K562 (cell line): Measurements from ENCODE around the gene KAZALD1. TPM values are rescaled to one million over a fixed set of nuclear protein-coding genes. Genes with fewer than 3 reads are reported as not detected.

Experiments
- ATAC-seq: fragments of 200-7000 bp; cut with Tn5 transposase; 3 replicates; pipeline ENCODE4 v1.9.1; 2020; ENCODE audit warnings: moderate library complexity
- BruUV-seq: library from RNA; stranded (reverse); fragments of 400-500 nt; replicated peaks from 2 replicates; lab custom pipeline; 2021; lab: Mats Ljungman, UMichigan
- CTCF ChIA-PET: fragments of 300-600 bp; formaldehyde crosslinking; extraction: SDS; loops from one replicate; lab custom pipeline; 2021; ENCODE audit warnings: low intra/inter-chr PET ratio; lab: Yijun Ruan, JAX
- POLR2A ChIA-PET: fragments of 300-600, 350-650 bp; sonication (Branson Sonifier 250); formaldehyde crosslinking; extraction: SDS; loops from one replicate; lab custom pipeline; 2021; ENCODE audit warnings: antibody characterized with exemption, inconsistent platforms; lab: Yijun Ruan, JAX
- DNase-seq, 4 experiments: peaks; one replicate each; pipeline versions ENCODE4 v3.0.0 to v3.0.0-alpha.2; 2011 to 2018; ENCODE audit warnings: low spot score in 3 of 4, mixed read lengths in 3 of 4; ENCODE audit errors: extremely low read depth in 1 of 4
- FAIRE-seq: peaks from 2 replicates; lab custom pipeline; 2011; peaks lifted over from hg19 to GRCh38; lab: Jason Lieb, UNC
- H2AFZ ChIP-seq: 2 replicates; pipeline ENCODE4 v1.6.0; 2011; ENCODE audit warnings: low read depth, low read length, control low read depth, inconsistent platforms
- H3K27ac ChIP-seq: fragments of 200-600 bp; 3 replicates; pipeline ENCODE4 v1.8.0; 2011; ENCODE audit warnings: low read depth, mild to moderate bottlenecking, control low read depth, inconsistent platforms, low read length, moderate library complexity, mixed read lengths; ENCODE audit errors: extremely low read depth
- H3K27me3 ChIP-seq, 2 experiments: fragments of 300-600 bp in 1 of 2; 2 replicates in 1 of 2; 3 replicates in 1 of 2; pipeline versions ENCODE4 v1.6.0 to v1.8.0; 2011; ENCODE audit warnings: inconsistent platforms in 2 of 2, low read length in 2 of 2, mild to moderate bottlenecking in 1 of 2, mixed read lengths in 1 of 2, moderate library complexity in 1 of 2; ENCODE audit not compliant: control insufficient read depth in 2 of 2, insufficient read depth in 2 of 2
- H3K36me3 ChIP-seq: fragments of 300-600 bp; 3 replicates; pipeline ENCODE4 v1.8.0; 2011; ENCODE audit warnings: mild to moderate bottlenecking, low read length, inconsistent platforms; ENCODE audit not compliant: control insufficient read depth, insufficient read depth
- H3K4me1 ChIP-seq, 2 experiments: fragments of 200-600 bp in 1 of 2; replicated peaks in 1 of 2; 2 replicates in 1 of 2; 3 replicates in 1 of 2; pipeline versions ENCODE4 v1.5.1 to v1.8.0; 2011; ENCODE audit warnings: inconsistent platforms in 2 of 2, low read length in 2 of 2, mild to moderate bottlenecking in 1 of 2, mixed read lengths in 1 of 2, moderate library complexity in 1 of 2; ENCODE audit not compliant: control insufficient read depth in 2 of 2, insufficient read depth in 2 of 2
- H3K4me2 ChIP-seq: 2 replicates; pipeline ENCODE4 v1.6.1; 2011; ENCODE audit warnings: low read length, control low read depth, inconsistent platforms, mixed read lengths; ENCODE audit not compliant: insufficient read depth
- H3K4me3 ChIP-seq: fragments of 200-600 bp; sonication (generic), shearing (Covaris generic); 2 replicates; pipeline ENCODE4 v1.5.1; 2016; ENCODE audit warnings: control low read depth, inconsistent platforms
- H3K79me2 ChIP-seq: fragments of 200-600 bp; 3 replicates; pipeline ENCODE4 v1.8.0; 2011; ENCODE audit warnings: low read length, inconsistent platforms; ENCODE audit not compliant: control insufficient read depth, insufficient read depth
- H3K9ac ChIP-seq, 2 experiments: 2 replicates each; pipeline versions ENCODE4 v1.6.0 to v1.6.1; 2011; ENCODE audit warnings: low read depth in 2 of 2, low read length in 2 of 2, control low read depth in 1 of 2, inconsistent platforms in 1 of 2, mild to moderate bottlenecking in 1 of 2, mixed read lengths in 1 of 2; ENCODE audit not compliant: insufficient read depth in 1 of 2
- H3K9me1 ChIP-seq: one replicate; pipeline ENCODE4 v1.6.0; 2011; ENCODE audit warnings: inconsistent platforms, mild to moderate bottlenecking, low read length, moderate library complexity; ENCODE audit not compliant: control insufficient read depth, insufficient read depth
- H3K9me3 ChIP-seq: replicated peaks from 2 replicates; pipeline ENCODE4 v1.5.1; 2011; ENCODE audit warnings: low read depth, low read length, inconsistent platforms; ENCODE audit not compliant: control insufficient read depth, insufficient read depth
- H4K20me1 ChIP-seq: replicated peaks from 2 replicates; pipeline ENCODE4 v1.6.1; 2011; ENCODE audit warnings: low read length, inconsistent platforms, mixed read lengths; ENCODE audit not compliant: control insufficient read depth, insufficient read depth
- NR1H2 ChIP-seq: sonication (generic); formaldehyde crosslinking; IDR thresholded peaks from 2 replicates; pipeline ENCODE4 v1.4.0; 2020; ENCODE audit warnings: mild to moderate bottlenecking, missing genetic modification reagents
- RBM34 ChIP-seq: fragments of 200-400 bp; formaldehyde crosslinking; IDR thresholded peaks from 2 replicates; pipeline ENCODE4 v1.6.1; 2018; ENCODE audit warnings: low read length, borderline replicate concordance; ENCODE audit not compliant: insufficient read depth
- in situ Hi-C: fragments of 300-500 bp; cut with MboI; formaldehyde crosslinking; loops from 4 replicates; pipeline ENCODE4 v1.15.0; 2018; ENCODE audit warnings: inconsistent platforms, mixed read lengths
- intact Hi-C: fragments of 100-400 bp; cut with micrococcal nuclease; formaldehyde crosslinking; loops from 2 replicates; pipeline ENCODE4 v1.14.2; 2022
- polyA plus RNA-seq, 8 experiments: library from polyadenylated mRNA; depleted of rRNA in 4 of 8; stranded (reverse) in 5 of 8; unstranded in 3 of 8; fragments of >200 nt; fragmentation: Nextera tagmentation in 2 of 8; fragmentation: Illumina TruSeq in 1 of 8; extraction: Ambion mirVana in 2 of 8; extraction: Trizol in 1 of 8; gene quantifications; 2 replicates each; pipeline versions ENCODE4 v1.2.1 to v1.2.3, GENCODE V29; 2011 to 2014; ENCODE audit warnings: inconsistent platforms in 1 of 8, missing spikeins in 1 of 8
- total RNA-seq, 7 experiments: library from RNA; depleted of rRNA in 6 of 7; stranded (reverse); fragments of >200 nt in 6 of 7; fragmentation: Illumina TruSeq in 2 of 7; extraction: Trizol in 2 of 7; gene quantifications; 2 replicates each; pipeline versions ENCODE4 v1.2.1 to v1.2.3, GENCODE V29; 2011 to 2021; ENCODE audit warnings: low replicate concordance in 1 of 7
- TF ChIP-seq, protein P1 (sequence below): IDR thresholded peaks from 2 replicates; pipeline ENCODE4 v1.6.1; 2014; ENCODE audit warnings: antibody characterized with exemption
- TF ChIP-seq, protein P2 (sequence below): fragments of 450-650 bp; IDR thresholded peaks from 2 replicates; pipeline ENCODE4 v1.7.1; 2018; ENCODE audit warnings: mild to moderate bottlenecking, low read depth; ENCODE audit not compliant: partially characterized antibody
- TF ChIP-seq, protein P3 (sequence below): fragments of 250-450 bp; sonication (Bioruptor Pico); IDR thresholded peaks from 2 replicates; pipeline ENCODE4 v1.4.0; 2020

Gene KAZALD1
- total and polyA plus RNA-seq, 9 of the 15 experiments (the other 6 are each of a cell fraction or from before 2014, with no cell fraction given) = 0.15 to 10.0 (median 4.9) TPM

GRCh38 chr10:101053516-101053915 is 8.3 kb upstream of the KAZALD1 start:
- H3K4me2 ChIP-seq = no peak overlapping the region
- H3K9me1 ChIP-seq = no peaks in the 10 kb centered on the region
- no TSS peak for BruUV-seq
- no peak overlapping the region for H2AFZ ChIP-seq
- intact Hi-C loops (no loop called here), in situ Hi-C loops (no loop called here)
- FAIRE-seq (no peak), ATAC-seq (no peak), DNase-seq (no peak)
- H3K27ac ChIP-seq = no peak overlapping the region
- H3K4me1 ChIP-seq = peaks cover 4 to 13% of the 10 kb centered on the region in 2 experiments; a peak in 4 of 5 replicates
- no peak overlapping the region for H3K9ac ChIP-seq
- no peak overlapping the region for H3K4me3 ChIP-seq
- H3K9me3 ChIP-seq = no peaks in the 10 kb centered on the region
- no peaks in the 10 kb centered on the region for H4K20me1 ChIP-seq
- peaks cover 28% of the 10 kb centered on the region for H3K79me2 ChIP-seq
- ChIA-PET CTCF (no interaction called here), POLR2A (interaction anchor here (0.7 kb wide), 1 partner anchor 50 kb away, joined by 4 read pairs; no protein-coding TSS in a partner anchor)
- H3K27me3 ChIP-seq = no peaks in the 10 kb centered on the region
- H3K36me3 ChIP-seq = peaks cover 24% of the 10 kb centered on the region; the same call in 2 of the 3 replicates
- no peak for TF ChIP-seq RBM34
- TF ChIP-seq NR1H2 (CRISPR knock-in tag) = no peak
- TF ChIP-seq, protein P1, sequence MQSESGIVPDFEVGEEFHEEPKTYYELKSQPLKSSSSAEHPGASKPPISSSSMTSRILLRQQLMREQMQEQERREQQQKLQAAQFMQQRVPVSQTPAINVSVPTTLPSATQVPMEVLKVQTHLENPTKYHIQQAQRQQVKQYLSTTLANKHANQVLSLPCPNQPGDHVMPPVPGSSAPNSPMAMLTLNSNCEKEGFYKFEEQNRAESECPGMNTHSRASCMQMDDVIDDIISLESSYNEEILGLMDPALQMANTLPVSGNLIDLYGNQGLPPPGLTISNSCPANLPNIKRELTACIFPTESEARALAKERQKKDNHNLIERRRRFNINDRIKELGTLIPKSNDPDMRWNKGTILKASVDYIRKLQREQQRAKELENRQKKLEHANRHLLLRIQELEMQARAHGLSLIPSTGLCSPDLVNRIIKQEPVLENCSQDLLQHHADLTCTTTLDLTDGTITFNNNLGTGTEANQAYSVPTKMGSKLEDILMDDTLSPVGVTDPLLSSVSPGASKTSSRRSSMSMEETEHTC = no peak
- TF ChIP-seq, protein P2, sequence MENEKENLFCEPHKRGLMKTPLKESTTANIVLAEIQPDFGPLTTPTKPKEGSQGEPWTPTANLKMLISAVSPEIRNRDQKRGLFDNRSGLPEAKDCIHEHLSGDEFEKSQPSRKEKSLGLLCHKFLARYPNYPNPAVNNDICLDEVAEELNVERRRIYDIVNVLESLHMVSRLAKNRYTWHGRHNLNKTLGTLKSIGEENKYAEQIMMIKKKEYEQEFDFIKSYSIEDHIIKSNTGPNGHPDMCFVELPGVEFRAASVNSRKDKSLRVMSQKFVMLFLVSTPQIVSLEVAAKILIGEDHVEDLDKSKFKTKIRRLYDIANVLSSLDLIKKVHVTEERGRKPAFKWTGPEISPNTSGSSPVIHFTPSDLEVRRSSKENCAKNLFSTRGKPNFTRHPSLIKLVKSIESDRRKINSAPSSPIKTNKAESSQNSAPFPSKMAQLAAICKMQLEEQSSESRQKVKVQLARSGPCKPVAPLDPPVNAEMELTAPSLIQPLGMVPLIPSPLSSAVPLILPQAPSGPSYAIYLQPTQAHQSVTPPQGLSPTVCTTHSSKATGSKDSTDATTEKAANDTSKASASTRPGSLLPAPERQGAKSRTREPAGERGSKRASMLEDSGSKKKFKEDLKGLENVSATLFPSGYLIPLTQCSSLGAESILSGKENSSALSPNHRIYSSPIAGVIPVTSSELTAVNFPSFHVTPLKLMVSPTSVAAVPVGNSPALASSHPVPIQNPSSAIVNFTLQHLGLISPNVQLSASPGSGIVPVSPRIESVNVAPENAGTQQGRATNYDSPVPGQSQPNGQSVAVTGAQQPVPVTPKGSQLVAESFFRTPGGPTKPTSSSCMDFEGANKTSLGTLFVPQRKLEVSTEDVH = no peak
- TF ChIP-seq, protein P3, sequence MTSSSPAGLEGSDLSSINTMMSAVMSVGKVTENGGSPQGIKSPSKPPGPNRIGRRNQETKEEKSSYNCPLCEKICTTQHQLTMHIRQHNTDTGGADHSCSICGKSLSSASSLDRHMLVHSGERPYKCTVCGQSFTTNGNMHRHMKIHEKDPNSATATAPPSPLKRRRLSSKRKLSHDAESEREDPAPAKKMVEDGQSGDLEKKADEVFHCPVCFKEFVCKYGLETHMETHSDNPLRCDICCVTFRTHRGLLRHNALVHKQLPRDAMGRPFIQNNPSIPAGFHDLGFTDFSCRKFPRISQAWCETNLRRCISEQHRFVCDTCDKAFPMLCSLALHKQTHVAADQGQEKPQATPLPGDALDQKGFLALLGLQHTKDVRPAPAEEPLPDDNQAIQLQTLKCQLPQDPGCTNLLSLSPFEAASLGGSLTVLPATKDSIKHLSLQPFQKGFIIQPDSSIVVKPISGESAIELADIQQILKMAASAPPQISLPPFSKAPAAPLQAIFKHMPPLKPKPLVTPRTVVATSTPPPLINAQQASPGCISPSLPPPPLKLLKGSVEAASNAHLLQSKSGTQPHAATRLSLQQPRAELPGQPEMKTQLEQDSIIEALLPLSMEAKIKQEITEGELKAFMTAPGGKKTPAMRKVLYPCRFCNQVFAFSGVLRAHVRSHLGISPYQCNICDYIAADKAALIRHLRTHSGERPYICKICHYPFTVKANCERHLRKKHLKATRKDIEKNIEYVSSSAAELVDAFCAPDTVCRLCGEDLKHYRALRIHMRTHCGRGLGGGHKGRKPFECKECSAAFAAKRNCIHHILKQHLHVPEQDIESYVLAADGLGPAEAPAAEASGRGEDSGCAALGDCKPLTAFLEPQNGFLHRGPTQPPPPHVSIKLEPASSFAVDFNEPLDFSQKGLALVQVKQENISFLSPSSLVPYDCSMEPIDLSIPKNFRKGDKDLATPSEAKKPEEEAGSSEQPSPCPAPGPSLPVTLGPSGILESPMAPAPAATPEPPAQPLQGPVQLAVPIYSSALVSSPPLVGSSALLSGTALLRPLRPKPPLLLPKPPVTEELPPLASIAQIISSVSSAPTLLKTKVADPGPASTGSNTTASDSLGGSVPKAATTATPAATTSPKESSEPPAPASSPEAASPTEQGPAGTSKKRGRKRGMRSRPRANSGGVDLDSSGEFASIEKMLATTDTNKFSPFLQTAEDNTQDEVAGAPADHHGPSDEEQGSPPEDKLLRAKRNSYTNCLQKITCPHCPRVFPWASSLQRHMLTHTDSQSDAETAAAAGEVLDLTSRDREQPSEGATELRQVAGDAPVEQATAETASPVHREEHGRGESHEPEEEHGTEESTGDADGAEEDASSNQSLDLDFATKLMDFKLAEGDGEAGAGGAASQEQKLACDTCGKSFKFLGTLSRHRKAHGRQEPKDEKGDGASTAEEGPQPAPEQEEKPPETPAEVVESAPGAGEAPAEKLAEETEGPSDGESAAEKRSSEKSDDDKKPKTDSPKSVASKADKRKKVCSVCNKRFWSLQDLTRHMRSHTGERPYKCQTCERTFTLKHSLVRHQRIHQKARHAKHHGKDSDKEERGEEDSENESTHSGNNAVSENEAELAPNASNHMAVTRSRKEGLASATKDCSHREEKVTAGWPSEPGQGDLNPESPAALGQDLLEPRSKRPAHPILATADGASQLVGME (CRISPR knock-in tag) = no peak
